Tibial artery (tissue), 4 donors: ENCODE results near the gene SF1.

Experiments
- DNase-seq, 2 donors: peaks; one replicate each; pipeline ENCODE4 v3.0.0-alpha.2; 2019
- H3K27ac ChIP-seq, 2 donors: fragments of 200-600 bp; sonication (generic) in 1 of 2; 1 replicate in 1 of 2; 2 replicates in 1 of 2; pipeline ENCODE4 v1.5.1; 2018 to 2019; ENCODE audit warnings: mild to moderate bottlenecking in 1 of 2
- H3K27me3 ChIP-seq, 2 donors: fragments of 200-600 bp; sonication (generic) in 1 of 2; one replicate each; pipeline versions ENCODE4 v1.5.1 to v1.6.0; 2016 to 2019
- H3K36me3 ChIP-seq, 3 donors: fragments of 200-600 bp; sonication (generic) in 2 of 3; one replicate each; pipeline ENCODE4 v1.5.1; 2016 to 2019; ENCODE audit warnings: mild to moderate bottlenecking in 2 of 3
- H3K4me1 ChIP-seq, 4 donors: fragments of 200-600 bp; sonication (generic) in 2 of 4; 1 replicate in 3 of 4; 2 replicates in 1 of 4; pipeline ENCODE4 v1.5.1; 2016 to 2019
- H3K4me3 ChIP-seq, 2 donors: fragments of 200-600 bp; sonication (generic) in 1 of 2; 1 replicate in 1 of 2; 2 replicates in 1 of 2; pipeline ENCODE4 v1.5.1; 2018 to 2019; ENCODE audit warnings: mild to moderate bottlenecking in 2 of 2
- H3K9me3 ChIP-seq, 3 donors: fragments of 200-600 bp; sonication (generic) in 1 of 3; one replicate each; pipeline ENCODE4 v1.5.1; 2016 to 2019
- intact Hi-C: fragments of 100-400 bp; cut with DNase I; formaldehyde crosslinking; loops from one replicate; pipeline ENCODE4 v1.15.0; 2023; ENCODE audit warnings: low total_unique reads
- TF ChIP-seq, protein P1 (sequence below), 2 experiments: fragments of 200-600 bp in 1 of 2; fragments of 450-650 bp in 1 of 2; IDR thresholded peaks; one replicate each; pipeline ENCODE4 v1.5.1; 2017 to 2019; ENCODE audit warnings: antibody characterized with exemption in 2 of 2, mild to moderate bottlenecking in 1 of 2, moderate library complexity in 1 of 2

Gene SF1

DNA sequence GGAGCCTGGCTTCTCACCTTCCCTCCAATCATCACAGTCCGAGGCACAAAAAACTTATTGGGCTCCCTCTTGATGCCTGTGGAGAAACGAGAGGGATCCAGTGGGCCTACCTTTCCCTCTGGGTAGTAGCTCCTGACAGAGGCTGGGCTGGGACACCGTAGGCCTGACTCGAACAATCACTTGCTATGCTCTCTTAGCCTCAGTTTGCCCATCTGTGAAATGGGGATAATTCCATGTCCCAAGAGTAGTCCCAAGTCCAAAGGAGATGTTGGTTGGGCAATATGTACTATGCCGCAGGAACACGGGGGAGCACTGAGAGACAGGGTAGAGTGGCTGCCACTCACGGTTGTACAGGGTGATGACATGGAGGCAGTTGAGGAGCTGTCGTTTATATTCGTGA, 26.8 kb downstream of the SF1 start:
- intact Hi-C loops = no loop called here
- Histone ChIP-seq H3K36me3 (peaks cover 18 to 60% (median 27%) of the 10 kb centered on the region in 3 donors), H3K4me1 (peaks cover 0 to 1% (median under 1%) of the 10 kb centered on the region in 4 donors), H3K9me3 (no peaks in the 10 kb centered on the region), H3K4me3 (no peak overlapping the region), H3K27me3 (no peaks in the 10 kb centered on the region), H3K27ac (no peak overlapping the region)
- TF ChIP-seq, protein P1, sequence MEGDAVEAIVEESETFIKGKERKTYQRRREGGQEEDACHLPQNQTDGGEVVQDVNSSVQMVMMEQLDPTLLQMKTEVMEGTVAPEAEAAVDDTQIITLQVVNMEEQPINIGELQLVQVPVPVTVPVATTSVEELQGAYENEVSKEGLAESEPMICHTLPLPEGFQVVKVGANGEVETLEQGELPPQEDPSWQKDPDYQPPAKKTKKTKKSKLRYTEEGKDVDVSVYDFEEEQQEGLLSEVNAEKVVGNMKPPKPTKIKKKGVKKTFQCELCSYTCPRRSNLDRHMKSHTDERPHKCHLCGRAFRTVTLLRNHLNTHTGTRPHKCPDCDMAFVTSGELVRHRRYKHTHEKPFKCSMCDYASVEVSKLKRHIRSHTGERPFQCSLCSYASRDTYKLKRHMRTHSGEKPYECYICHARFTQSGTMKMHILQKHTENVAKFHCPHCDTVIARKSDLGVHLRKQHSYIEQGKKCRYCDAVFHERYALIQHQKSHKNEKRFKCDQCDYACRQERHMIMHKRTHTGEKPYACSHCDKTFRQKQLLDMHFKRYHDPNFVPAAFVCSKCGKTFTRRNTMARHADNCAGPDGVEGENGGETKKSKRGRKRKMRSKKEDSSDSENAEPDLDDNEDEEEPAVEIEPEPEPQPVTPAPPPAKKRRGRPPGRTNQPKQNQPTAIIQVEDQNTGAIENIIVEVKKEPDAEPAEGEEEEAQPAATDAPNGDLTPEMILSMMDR (IDR thresholded peaks at IDR 0.05) = no peak
- peak in 1 of 2 donors; percentile 10 for DNase-seq

DNA sequence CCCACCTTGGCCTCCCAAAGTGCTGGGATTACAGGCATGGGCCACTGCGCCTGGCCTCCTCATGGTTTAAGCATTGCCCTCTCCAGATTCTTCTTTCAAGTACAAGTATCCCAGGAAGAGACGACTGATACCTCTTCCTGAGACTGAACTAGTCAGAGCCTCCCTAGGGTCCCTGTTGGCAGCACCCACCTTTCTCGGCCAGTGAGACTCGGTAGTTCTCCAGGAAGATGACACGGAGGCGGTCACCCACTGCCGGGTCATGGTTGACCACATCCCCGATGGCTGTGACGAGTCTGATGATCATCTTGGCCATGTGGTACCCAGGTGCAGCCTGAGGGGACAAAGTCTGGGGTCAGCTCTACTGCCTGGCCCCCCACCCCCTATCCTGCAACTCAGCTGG, 27.2 kb downstream of the SF1 start:
- TF ChIP-seq, protein P1 (IDR thresholded peaks at IDR 0.05) = no peak
- Histone ChIP-seq H3K4me1 (peaks cover 0 to 6% (median 4%) of the 10 kb centered on the region in 4 donors), H3K36me3 (peaks cover 18 to 60% (median 27%) of the 10 kb centered on the region in 3 donors), H3K27me3 (no peaks in the 10 kb centered on the region), H3K4me3 (no peak overlapping the region), H3K9me3 (no peaks in the 10 kb centered on the region), H3K27ac (no peak overlapping the region)
- peak in 1 of 2 donors; percentile 14 for DNase-seq
- intact Hi-C loops = no loop called here

DNA sequence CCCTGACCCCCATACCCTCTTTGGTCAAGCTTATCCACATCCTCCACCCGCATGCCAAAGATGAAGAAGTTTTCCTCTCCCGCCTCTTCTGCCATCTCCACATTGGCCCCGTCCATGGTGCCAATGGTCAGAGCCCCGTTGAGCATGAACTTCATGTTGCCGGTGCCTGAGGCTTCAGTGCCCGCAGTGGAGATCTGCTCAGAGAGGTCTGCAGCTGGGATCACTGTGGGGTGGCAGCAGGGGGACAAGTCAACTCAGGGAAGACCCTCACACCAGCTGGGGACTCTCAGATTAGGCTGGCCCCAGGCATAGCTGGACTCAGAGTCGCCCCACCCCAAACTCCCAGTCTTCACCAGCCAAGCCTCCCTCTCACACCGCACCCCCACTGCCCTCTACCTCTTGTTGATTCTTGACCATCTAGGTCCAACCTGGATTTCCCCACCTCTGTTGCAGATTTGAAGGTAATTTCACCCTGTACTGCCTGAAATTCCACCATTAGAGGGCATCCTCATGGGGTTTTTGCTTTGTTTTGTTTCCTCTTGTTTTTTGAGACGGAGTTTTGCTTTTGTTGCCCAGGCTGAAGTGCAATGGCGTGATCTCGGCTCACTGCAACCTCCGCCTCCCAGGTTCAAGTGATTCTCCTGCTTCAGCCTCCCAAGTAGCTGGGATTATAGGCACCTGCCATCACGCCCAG, 27.8 kb downstream of the SF1 start:
- DNase-seq = peak in 1 of 2 donors; percentile 17
- no peaks in the 10 kb centered on the region for H3K9me3 ChIP-seq
- intact Hi-C loops = no loop called here
- TF ChIP-seq, protein P1 (IDR thresholded peaks at IDR 0.05) = no peak
- peaks cover 0 to 10% (median 7%) of the 10 kb centered on the region in 4 donors for H3K4me1 ChIP-seq
- H3K4me3 ChIP-seq = no peak overlapping the region
- H3K27ac ChIP-seq = no peak overlapping the region
- no peaks in the 10 kb centered on the region for H3K27me3 ChIP-seq
- peaks cover 18 to 57% (median 27%) of the 10 kb centered on the region in 3 donors for H3K36me3 ChIP-seq

DNA sequence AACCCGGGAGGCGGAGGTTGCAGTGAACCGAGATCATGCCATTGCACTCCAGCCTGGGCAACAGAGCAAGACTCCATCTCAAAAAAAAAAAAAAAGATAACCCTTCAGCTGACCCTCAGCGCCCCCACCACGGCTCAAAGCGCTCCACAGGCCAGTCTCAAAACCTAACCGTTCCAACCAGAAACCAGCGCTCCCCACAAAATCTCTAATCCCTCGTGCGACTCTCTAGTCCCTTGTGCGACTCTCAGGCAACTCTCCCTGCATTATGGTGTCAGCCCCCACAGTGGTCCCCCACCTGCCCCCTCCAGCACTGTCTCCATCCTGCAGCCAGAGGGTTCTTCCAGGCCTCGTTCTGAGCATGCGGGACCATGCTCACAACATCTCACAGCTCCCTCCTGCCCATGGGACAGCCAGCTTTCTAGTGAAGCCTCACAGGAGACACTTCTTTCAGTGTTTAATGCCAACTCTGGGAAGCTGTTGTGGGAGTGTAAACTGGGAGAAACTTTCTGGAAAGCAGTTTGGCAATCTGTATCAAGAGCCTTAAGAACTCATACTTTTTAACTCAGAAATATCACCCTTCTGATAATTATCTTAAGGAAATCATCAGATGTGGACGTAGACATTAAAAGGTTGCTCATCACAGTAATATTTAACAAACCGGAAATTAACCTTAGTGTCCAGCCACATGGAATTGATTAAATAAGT, 30.2 kb downstream of the SF1 start:
- H3K27ac ChIP-seq = peak overlapping the region in 1 of 2 donors; percentile 97
- no peak for DNase-seq

DNA sequence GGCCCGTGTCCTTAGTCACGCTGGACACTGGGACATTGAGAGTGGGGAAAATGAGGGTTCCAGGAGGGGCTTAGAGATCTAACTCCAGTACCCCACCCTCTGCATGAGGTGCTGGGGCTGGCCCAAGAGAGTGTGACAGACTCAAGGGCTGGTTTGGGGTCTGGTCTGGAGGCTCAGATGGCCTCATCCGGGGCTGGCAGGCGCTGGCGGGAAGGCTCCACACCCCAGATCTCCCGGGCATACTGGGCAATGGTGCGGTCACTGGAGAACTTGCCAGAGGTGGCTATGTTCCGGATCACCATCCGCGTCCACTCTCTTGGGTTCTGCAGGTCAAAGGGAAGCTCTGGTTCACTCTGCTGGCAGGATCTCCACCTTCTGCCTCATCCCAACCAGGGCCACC, 31.9 kb downstream of the SF1 start:
- peaks cover 0 to 48% (median 30%) of the 10 kb centered on the region in 4 donors for H3K4me1 ChIP-seq
- DNase-seq = no peak
- TF ChIP-seq, protein P1 (IDR thresholded peaks at IDR 0.05) = no peak
- intact Hi-C loops = no loop called here
- peak overlapping the region; percentile 79 to 87 for H3K4me3 ChIP-seq
- H3K27ac ChIP-seq = peak overlapping the region; percentile 92 to 97
- H3K27me3 ChIP-seq = no peaks in the 10 kb centered on the region
- H3K9me3 ChIP-seq = no peaks in the 10 kb centered on the region
- peaks cover 10 to 17% (median 12%) of the 10 kb centered on the region in 3 donors for H3K36me3 ChIP-seq

More for the DNA sequence above, 30.2 kb downstream of the SF1 start:
- intact Hi-C loops = no loop called here
- TF ChIP-seq, protein P1 (IDR thresholded peaks at IDR 0.05) = no peak
- H3K4me1 ChIP-seq = peaks cover 0 to 32% (median 20%) of the 10 kb centered on the region in 4 donors
- H3K4me3 ChIP-seq = no peak overlapping the region
- H3K27me3 ChIP-seq = no peaks in the 10 kb centered on the region
- H3K36me3 ChIP-seq = peaks cover 17 to 33% (median 27%) of the 10 kb centered on the region in 3 donors
- H3K9me3 ChIP-seq = no peaks in the 10 kb centered on the region
